Measurements from ENCODE around the gene HCFC1.

HCFC1 gene

GRCh38 chrX:153921511-153922446, 49.8 kb downstream of the HCFC1 start:
- DNase-seq = no peak

- DNase-seq = no peak
These were observed 50.5 kb downstream of the HCFC1 start for GRCh38 chrX:153921070-153921469.

GRCh38 chrX:153920546-153920945, 51.1 kb downstream of the HCFC1 start:
- DNase-seq = no peak

- no peak for DNase-seq
These were observed 52.3 kb downstream of the HCFC1 start for GRCh38 chrX:153919281-153919680.

- no peak for DNase-seq
These were observed 53.7 kb downstream of the HCFC1 start for GRCh38 chrX:153917869-153918268.

GRCh38 chrX:153913701-153914100, 57.9 kb downstream of the HCFC1 start:
- DNase-seq = no peak

GRCh38 chrX:153913211-153913610, 58.4 kb downstream of the HCFC1 start:
- no peak for DNase-seq

GRCh38 chrX:153911798-153912197, 59.8 kb downstream of the HCFC1 start:
- no peak for DNase-seq

- DNase-seq = no peak
These were observed 61.2 kb downstream of the HCFC1 start for GRCh38 chrX:153910446-153910845.

- no peak for DNase-seq
These were observed 61.6 kb downstream of the HCFC1 start for GRCh38 chrX:153909980-153910360.

- DNase-seq = no peak
These were observed 62.3 kb downstream of the HCFC1 start for GRCh38 chrX:153909024-153909979.

GRCh38 chrX:153908219-153908860, 63.3 kb downstream of the HCFC1 start:
- DNase-seq = no peak

GRCh38 chrX:153907456-153907855, 64.2 kb downstream of the HCFC1 start:
- no peak for DNase-seq

GRCh38 chrX:153906126-153906917, 65.3 kb downstream of the HCFC1 start:
- DNase-seq = no peak

- DNase-seq = no peak
These were observed 66.0 kb downstream of the HCFC1 start for GRCh38 chrX:153905481-153906095.

GRCh38 chrX:153903991-153904957, 67.3 kb downstream of the HCFC1 start, which contains the start of gene AVPR2:
Gene AVPR2 (plus strand): TSS chrX:153904673. CDS start chrX:153905146, 473 bp downstream.
- DNase-seq = no peak

GRCh38 chrX:153903238-153903980, 68.2 kb downstream of the HCFC1 start:
- no peak for DNase-seq

GRCh38 chrX:153902385-153902784, 69.2 kb downstream of the HCFC1 start:
- no peak for DNase-seq

- DNase-seq = no peak
These were observed 69.9 kb downstream of the HCFC1 start for GRCh38 chrX:153901753-153902140.
